ENCODE measurements around the gene ABCA9. TPM values are rescaled to one million over a fixed set of nuclear protein-coding genes. Genes with fewer than 3 reads are reported as not detected.
A peak's percentile ranks its signal among the peaks of the same experiment; 100 is the strongest.

Gene ABCA9
- total and polyA plus RNA-seq, 2 of the 13 experiments (the other 11 are each of a cell fraction or from before 2014, with no cell fraction given) = 0.04 TPM; not detected in 1

DNA sequence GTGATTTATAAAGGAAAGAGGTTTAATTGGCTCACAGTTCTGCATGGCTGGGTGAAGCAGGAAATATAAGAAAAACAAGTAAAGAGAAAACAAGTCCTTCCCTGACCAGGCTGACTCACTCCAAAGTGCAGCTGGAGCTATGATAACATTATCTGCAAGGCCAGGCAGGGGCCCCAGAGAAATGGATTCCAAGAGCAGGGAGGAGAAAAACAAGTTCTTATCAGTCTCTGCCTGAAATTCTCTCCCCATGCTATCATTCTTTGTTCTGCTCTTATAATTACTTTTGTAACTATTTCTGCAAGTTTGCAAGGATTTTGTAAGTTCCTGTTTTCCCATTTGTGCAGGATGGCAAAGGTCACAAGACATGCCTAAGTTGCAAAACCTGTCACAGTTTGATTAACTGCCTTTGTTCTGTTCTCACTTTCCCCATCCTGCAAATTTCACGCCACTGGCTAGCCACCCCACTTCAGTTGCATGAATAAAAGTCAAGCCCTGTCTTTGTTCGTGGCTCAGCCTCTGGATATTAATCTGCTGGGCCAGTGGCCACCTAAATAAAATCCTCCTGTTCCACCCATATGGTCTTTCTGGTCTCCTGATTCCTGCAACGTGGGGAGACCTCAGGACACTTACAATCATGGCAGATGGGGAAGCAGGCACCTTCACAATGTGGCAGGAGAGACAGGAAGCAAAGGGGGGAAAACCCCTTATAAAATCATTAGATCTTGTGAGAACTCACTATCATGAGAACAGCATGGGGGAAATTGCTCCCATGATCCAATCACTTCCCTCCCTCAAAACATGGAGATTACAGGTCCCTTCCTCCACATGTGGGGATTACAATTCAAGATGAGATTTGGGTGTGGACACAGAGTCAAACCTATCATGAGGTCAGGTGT, 13.1 kb downstream of the ABCA9 start (continued):
- TF ChIP-seq, protein P1, sequence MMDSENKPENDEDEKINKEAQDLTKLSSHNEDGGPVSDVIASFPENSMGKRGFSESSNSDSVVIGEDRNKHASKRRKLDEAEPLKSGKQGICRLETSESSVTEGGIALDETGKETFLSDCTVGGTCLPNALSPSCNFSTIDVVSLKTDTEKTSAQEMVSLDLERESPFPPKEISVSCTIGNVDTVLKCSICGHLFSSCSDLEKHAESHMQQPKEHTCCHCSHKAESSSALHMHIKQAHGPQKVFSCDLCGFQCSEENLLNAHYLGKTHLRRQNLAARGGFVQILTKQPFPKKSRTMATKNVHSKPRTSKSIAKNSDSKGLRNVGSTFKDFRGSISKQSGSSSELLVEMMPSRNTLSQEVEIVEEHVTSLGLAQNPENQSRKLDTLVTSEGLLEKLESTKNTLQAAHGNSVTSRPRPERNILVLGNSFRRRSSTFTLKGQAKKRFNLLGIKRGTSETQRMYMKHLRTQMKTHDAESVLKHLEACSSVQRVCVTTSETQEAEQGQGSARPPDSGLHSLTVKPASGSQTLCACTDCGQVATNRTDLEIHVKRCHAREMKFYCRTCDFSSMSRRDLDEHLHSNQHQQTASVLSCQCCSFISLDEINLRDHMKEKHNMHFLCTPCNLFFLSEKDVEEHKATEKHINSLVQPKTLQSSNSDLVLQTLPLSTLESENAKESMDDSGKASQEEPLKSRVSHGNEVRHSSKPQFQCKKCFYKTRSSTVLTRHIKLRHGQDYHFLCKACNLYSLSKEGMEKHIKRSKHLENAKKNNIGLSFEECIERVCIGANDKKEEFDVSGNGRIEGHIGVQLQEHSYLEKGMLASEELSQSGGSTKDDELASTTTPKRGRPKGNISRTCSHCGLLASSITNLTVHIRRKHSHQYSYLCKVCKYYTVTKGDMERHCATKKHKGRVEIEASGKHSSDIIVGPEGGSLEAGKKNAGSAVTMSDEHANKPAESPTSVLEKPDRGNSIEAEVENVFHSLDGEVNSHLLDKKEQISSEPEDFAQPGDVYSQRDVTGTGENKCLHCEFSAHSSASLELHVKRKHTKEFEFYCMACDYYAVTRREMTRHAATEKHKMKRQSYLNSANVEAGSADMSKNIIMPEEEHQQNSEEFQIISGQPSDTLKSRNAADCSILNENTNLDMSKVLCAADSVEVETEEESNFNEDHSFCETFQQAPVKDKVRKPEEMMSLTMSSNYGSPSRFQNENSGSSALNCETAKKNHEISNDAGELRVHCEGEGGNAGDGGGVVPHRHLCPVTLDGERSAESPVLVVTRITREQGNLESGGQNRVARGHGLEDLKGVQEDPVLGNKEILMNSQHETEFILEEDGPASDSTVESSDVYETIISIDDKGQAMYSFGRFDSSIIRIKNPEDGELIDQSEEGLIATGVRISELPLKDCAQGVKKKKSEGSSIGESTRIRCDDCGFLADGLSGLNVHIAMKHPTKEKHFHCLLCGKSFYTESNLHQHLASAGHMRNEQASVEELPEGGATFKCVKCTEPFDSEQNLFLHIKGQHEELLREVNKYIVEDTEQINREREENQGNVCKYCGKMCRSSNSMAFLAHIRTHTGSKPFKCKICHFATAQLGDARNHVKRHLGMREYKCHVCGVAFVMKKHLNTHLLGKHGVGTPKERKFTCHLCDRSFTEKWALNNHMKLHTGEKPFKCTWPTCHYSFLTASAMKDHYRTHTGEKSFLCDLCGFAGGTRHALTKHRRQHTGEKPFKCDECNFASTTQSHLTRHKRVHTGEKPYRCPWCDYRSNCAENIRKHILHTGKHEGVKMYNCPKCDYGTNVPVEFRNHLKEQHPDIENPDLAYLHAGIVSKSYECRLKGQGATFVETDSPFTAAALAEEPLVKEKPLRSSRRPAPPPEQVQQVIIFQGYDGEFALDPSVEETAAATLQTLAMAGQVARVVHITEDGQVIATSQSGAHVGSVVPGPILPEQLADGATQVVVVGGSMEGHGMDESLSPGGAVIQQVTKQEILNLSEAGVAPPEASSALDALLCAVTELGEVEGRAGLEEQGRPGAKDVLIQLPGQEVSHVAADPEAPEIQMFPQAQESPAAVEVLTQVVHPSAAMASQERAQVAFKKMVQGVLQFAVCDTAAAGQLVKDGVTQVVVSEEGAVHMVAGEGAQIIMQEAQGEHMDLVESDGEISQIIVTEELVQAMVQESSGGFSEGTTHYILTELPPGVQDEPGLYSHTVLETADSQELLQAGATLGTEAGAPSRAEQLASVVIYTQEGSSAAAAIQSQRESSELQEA (CRISPR knock-in tag; IDR thresholded peaks at IDR 0.05; ENCODE audit: not compliant biosample characterization) = no peak
- TF ChIP-seq, protein P2, sequence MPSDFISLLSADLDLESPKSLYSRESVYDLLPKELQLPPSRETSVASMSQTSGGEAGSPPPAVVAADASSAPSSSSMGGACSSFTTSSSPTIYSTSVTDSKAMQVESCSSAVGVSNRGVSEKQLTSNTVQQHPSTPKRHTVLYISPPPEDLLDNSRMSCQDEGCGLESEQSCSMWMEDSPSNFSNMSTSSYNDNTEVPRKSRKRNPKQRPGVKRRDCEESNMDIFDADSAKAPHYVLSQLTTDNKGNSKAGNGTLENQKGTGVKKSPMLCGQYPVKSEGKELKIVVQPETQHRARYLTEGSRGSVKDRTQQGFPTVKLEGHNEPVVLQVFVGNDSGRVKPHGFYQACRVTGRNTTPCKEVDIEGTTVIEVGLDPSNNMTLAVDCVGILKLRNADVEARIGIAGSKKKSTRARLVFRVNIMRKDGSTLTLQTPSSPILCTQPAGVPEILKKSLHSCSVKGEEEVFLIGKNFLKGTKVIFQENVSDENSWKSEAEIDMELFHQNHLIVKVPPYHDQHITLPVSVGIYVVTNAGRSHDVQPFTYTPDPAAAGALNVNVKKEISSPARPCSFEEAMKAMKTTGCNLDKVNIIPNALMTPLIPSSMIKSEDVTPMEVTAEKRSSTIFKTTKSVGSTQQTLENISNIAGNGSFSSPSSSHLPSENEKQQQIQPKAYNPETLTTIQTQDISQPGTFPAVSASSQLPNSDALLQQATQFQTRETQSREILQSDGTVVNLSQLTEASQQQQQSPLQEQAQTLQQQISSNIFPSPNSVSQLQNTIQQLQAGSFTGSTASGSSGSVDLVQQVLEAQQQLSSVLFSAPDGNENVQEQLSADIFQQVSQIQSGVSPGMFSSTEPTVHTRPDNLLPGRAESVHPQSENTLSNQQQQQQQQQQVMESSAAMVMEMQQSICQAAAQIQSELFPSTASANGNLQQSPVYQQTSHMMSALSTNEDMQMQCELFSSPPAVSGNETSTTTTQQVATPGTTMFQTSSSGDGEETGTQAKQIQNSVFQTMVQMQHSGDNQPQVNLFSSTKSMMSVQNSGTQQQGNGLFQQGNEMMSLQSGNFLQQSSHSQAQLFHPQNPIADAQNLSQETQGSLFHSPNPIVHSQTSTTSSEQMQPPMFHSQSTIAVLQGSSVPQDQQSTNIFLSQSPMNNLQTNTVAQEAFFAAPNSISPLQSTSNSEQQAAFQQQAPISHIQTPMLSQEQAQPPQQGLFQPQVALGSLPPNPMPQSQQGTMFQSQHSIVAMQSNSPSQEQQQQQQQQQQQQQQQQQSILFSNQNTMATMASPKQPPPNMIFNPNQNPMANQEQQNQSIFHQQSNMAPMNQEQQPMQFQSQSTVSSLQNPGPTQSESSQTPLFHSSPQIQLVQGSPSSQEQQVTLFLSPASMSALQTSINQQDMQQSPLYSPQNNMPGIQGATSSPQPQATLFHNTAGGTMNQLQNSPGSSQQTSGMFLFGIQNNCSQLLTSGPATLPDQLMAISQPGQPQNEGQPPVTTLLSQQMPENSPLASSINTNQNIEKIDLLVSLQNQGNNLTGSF (CRISPR knock-in tag; IDR thresholded peaks at IDR 0.05) = 0 out of 2 replicates have a peak, but pooled peaks have one; percentile 49
- TF ChIP-seq, protein P3, sequence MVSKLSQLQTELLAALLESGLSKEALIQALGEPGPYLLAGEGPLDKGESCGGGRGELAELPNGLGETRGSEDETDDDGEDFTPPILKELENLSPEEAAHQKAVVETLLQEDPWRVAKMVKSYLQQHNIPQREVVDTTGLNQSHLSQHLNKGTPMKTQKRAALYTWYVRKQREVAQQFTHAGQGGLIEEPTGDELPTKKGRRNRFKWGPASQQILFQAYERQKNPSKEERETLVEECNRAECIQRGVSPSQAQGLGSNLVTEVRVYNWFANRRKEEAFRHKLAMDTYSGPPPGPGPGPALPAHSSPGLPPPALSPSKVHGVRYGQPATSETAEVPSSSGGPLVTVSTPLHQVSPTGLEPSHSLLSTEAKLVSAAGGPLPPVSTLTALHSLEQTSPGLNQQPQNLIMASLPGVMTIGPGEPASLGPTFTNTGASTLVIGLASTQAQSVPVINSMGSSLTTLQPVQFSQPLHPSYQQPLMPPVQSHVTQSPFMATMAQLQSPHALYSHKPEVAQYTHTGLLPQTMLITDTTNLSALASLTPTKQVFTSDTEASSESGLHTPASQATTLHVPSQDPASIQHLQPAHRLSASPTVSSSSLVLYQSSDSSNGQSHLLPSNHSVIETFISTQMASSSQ (IDR thresholded peaks at IDR 0.05; ENCODE audit: low read depth) = peak; percentile 79; the same call in 1 of the 2 replicates
- TF ChIP-seq, protein P3 (CRISPR knock-in tag; IDR thresholded peaks at IDR 0.05; ENCODE audit: borderline replicate concordance) = peak; percentile 93; the same call in 1 of the 2 replicates
- TF ChIP-seq ASH2L (IDR thresholded peaks at IDR 0.05; ENCODE audit: insufficient read length, low read depth, low read length) (peak; percentile 93), FOXA1 (IDR thresholded peaks at IDR 0.05) (no peak), FOXA1 (CRISPR knock-in tag; IDR thresholded peaks at IDR 0.05) (peak; percentile 88), ZNF326 (CRISPR knock-in tag; IDR thresholded peaks at IDR 0.05; ENCODE audit: borderline replicate concordance) (no peak), ZNF788 (CRISPR knock-in tag; IDR thresholded peaks at IDR 0.05; ENCODE audit: borderline replicate concordance) (peak; percentile 53; the same call in 1 of the 2 replicates)
